OCI-LY1 (cell line): Measurements from ENCODE around the gene GFOD1.

Experiments used
- H2AFZ ChIP-seq: fragments of 200-600 bp; sonication (generic), shearing (Covaris generic); 2 replicates; pipeline ENCODE4 v1.6.0; 2014; ENCODE audit warnings: antibody characterized with exemption, mild to moderate bottlenecking, low read length
- H3F3A ChIP-seq: fragments of 200-600 bp; sonication (generic), shearing (Covaris generic); 2 replicates; pipeline ENCODE4 v1.6.0; 2014; ENCODE audit warnings: mild to moderate bottlenecking, antibody characterized with exemption, low read length, moderate library complexity; ENCODE audit not compliant: insufficient read depth
- H3K27ac ChIP-seq: fragments of 200-600 bp; sonication (generic); 2 replicates; pipeline ENCODE4 v1.5.1; 2014; ENCODE audit warnings: low read length, mixed run types, mild to moderate bottlenecking, low read depth; ENCODE audit not compliant: poor library complexity, severe bottlenecking
- H3K27me3 ChIP-seq: fragments of 200-600 bp; sonication (generic); 2 replicates; pipeline ENCODE4 v1.6.0; 2014; ENCODE audit warnings: antibody characterized with exemption, mild to moderate bottlenecking, low read length, moderate library complexity; ENCODE audit not compliant: insufficient read depth
- H3K36me3 ChIP-seq: fragments of 200-600 bp; sonication (generic); 2 replicates; pipeline ENCODE4 v1.6.1; 2014; ENCODE audit warnings: mild to moderate bottlenecking, antibody characterized with exemption, low read length, moderate library complexity, mixed read lengths; ENCODE audit not compliant: insufficient read depth
- H3K4me1 ChIP-seq: fragments of 200-600 bp; sonication (generic); 2 replicates; pipeline ENCODE4 v1.5.1; 2014; ENCODE audit warnings: mild to moderate bottlenecking, low read length, moderate library complexity; ENCODE audit not compliant: insufficient read depth, severe bottlenecking
- H3K4me2 ChIP-seq: fragments of 200-600 bp; sonication (generic), shearing (Covaris generic); 2 replicates; pipeline ENCODE4 v1.6.1; 2014; ENCODE audit warnings: low read length
- H3K4me3 ChIP-seq: fragments of 200-600 bp; sonication (generic); 2 replicates; pipeline ENCODE4 v1.5.1; 2014; ENCODE audit warnings: low read length, low read depth, mild to moderate bottlenecking, mixed read lengths; ENCODE audit not compliant: poor library complexity, severe bottlenecking
- H3K79me2 ChIP-seq: fragments of 200-600 bp; shearing (Covaris generic); 2 replicates; pipeline ENCODE4 v1.6.1; 2016; ENCODE audit warnings: mixed run types, low read length, mixed read lengths; ENCODE audit not compliant: insufficient read depth
- H3K9ac ChIP-seq: fragments of 200-600 bp; sonication (generic), shearing (Covaris generic); 2 replicates; pipeline ENCODE4 v1.6.1; 2014; ENCODE audit warnings: mild to moderate bottlenecking, low read length, mixed read lengths
- H3K9me2 ChIP-seq: fragments of 200-600 bp; sonication (generic), shearing (Covaris generic); 2 replicates; pipeline ENCODE4 v1.6.1; 2014; ENCODE audit warnings: low read depth, mild to moderate bottlenecking, low read length, mixed read lengths
- H3K9me3 ChIP-seq: fragments of 200-600 bp; shearing (Covaris generic); 2 replicates; pipeline ENCODE4 v1.6.1; 2014; ENCODE audit warnings: low read length, mixed read lengths
- H4K20me1 ChIP-seq: fragments of 200-600 bp; sonication (generic), shearing (Covaris generic); 2 replicates; pipeline ENCODE4 v1.6.0; 2016; ENCODE audit warnings: mild to moderate bottlenecking, low read length; ENCODE audit not compliant: insufficient read depth
- EZH2 ChIP-seq: fragments of 200-600 bp; sonication (generic), shearing (Covaris generic); IDR thresholded peaks from 2 replicates; pipeline ENCODE4 v1.8.0; 2017; ENCODE audit warnings: borderline replicate concordance, mixed run types, mild to moderate bottlenecking, antibody characterized with exemption, low read length, moderate library complexity, mixed read lengths
- TF ChIP-seq, protein P1 (sequence below): fragments of 200-600 bp; sonication (generic), shearing (Covaris generic); IDR thresholded peaks from 2 replicates; pipeline ENCODE4 v1.5.1; 2017; ENCODE audit warnings: mild to moderate bottlenecking, antibody characterized with exemption, low read length, moderate library complexity, mixed read lengths

Gene GFOD1

DNA sequence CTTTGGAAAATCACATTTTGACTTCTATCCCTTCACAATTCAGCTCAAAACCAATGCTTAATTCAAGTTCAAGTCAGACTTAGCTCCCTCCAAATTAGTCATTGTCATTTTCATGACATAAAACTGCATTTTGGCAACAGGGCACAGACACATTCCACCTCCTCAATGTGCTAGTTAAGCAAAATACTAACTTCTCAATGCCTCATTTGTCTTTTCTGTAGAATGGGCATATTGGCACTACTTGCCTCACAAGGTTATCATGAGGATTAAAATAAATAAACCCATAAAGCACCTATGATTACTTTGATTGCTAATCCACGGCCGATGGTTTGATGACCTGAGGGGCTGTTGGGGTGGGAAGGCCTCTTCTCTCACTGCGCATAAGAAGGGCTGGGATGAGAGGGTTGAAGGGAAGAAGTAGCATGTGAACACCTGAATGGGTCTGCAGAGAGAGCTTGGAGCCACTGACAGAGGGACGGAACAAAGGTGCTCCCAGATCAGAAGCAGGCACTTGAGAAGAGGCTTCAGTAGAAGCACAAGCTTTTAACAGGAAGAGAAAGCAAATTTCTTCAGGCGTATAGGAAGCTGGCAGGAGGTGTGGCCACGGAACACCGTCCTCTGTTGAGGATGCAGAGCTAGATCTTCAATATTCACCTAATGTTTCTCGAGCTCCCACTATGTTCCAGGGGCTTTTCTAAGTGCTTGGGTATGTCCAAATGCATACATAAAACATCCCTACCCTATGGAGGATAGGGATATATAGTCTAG, 147.4 kb downstream of the GFOD1 start:
- Histone ChIP-seq H3K9me2 (no peaks in the 10 kb centered on the region), H4K20me1 (no peaks in the 10 kb centered on the region), H3K4me1 (no peaks in the 10 kb centered on the region), H3K9ac (no peak overlapping the region), H3K79me2 (no peaks in the 10 kb centered on the region), H3F3A (no peaks in the 10 kb centered on the region), H3K4me3 (no peak overlapping the region), H3K36me3 (no peaks in the 10 kb centered on the region; the same call in 1 of the 2 replicates), H2AFZ (no peak overlapping the region), H3K4me2 (no peak overlapping the region), H3K9me3 (peaks cover 6% of the 10 kb centered on the region), H3K27me3 (no peaks in the 10 kb centered on the region), H3K27ac (no peak overlapping the region)
- TF ChIP-seq, protein P1, sequence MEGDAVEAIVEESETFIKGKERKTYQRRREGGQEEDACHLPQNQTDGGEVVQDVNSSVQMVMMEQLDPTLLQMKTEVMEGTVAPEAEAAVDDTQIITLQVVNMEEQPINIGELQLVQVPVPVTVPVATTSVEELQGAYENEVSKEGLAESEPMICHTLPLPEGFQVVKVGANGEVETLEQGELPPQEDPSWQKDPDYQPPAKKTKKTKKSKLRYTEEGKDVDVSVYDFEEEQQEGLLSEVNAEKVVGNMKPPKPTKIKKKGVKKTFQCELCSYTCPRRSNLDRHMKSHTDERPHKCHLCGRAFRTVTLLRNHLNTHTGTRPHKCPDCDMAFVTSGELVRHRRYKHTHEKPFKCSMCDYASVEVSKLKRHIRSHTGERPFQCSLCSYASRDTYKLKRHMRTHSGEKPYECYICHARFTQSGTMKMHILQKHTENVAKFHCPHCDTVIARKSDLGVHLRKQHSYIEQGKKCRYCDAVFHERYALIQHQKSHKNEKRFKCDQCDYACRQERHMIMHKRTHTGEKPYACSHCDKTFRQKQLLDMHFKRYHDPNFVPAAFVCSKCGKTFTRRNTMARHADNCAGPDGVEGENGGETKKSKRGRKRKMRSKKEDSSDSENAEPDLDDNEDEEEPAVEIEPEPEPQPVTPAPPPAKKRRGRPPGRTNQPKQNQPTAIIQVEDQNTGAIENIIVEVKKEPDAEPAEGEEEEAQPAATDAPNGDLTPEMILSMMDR = no peak
- no peak for TF ChIP-seq EZH2

DNA sequence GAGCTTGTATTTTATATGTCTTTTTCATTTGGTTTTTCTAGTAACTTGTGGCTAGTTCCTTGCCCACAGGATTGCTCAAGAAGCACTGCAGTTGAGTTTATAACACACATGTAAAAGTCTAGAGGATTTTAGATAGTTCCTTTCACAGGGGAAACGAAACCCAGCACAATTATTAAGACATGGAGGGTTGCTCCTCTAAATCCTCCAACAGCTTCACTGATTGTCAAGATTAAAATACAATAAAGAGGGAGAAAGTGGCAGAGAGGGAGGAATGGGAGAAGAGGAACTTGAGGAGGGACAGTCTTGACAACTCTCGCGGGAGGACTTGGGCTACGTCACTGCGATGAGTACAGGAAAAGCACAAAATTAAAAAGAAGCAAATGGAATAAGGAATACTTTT, 149.4 kb downstream of the GFOD1 start:
- no peaks in the 10 kb centered on the region for H3K9me2 ChIP-seq
- H3K4me1 ChIP-seq = peaks cover under 1% of the 10 kb centered on the region
- H3F3A ChIP-seq = no peaks in the 10 kb centered on the region
- H3K4me3 ChIP-seq = no peak overlapping the region
- no peak overlapping the region for H3K27ac ChIP-seq
- no peaks in the 10 kb centered on the region for H3K79me2 ChIP-seq
- H3K9ac ChIP-seq = no peak overlapping the region
- H4K20me1 ChIP-seq = no peaks in the 10 kb centered on the region
- H3K27me3 ChIP-seq = no peaks in the 10 kb centered on the region
- H3K36me3 ChIP-seq = no peaks in the 10 kb centered on the region; the same call in 1 of the 2 replicates
- no peak for TF ChIP-seq EZH2
- TF ChIP-seq, protein P1 = no peak
- H2AFZ ChIP-seq = no peak overlapping the region
- H3K9me3 ChIP-seq = peaks cover 6% of the 10 kb centered on the region
- H3K4me2 ChIP-seq = no peak overlapping the region

DNA sequence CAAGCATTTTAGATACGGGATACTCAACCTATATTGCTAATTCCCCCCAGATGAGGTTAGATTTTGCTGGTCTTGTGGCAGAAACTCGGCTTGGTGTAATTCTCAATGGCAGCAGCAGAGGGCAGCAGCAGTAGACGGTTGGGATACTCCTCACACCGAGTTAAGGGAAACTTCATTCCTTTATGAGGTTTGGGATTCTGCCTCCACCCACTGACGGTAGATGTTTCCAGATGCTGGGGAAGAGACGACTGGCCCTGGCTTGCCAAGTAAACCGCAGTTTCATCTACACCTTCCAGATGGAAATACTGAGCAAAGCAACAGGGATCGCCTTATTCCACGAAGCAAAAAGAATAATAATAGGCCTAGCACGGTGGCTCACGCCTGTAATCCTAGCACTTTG, 150.8 kb downstream of the GFOD1 start:
- Histone ChIP-seq H3K36me3 (no peaks in the 10 kb centered on the region; the same call in 1 of the 2 replicates), H3K27me3 (no peaks in the 10 kb centered on the region), H3F3A (no peaks in the 10 kb centered on the region), H3K27ac (no peak overlapping the region), H4K20me1 (no peaks in the 10 kb centered on the region), H3K9ac (no peak overlapping the region), H3K9me2 (no peaks in the 10 kb centered on the region), H3K4me2 (no peak overlapping the region; the same call in 1 of the 2 replicates), H3K9me3 (no peaks in the 10 kb centered on the region; the same call in 1 of the 2 replicates), H2AFZ (no peak overlapping the region), H3K4me1 (peaks cover 5% of the 10 kb centered on the region), H3K79me2 (no peaks in the 10 kb centered on the region), H3K4me3 (no peak overlapping the region)
- no peak for TF ChIP-seq EZH2
- TF ChIP-seq, protein P1 = peak; percentile 95
